H9 (cell line): ENCODE measurements around the gene POLR1C. TPM values are rescaled to one million over a fixed set of nuclear protein-coding genes. Genes with fewer than 3 reads are reported as not detected.

ENCODE experiments used
- DNase-seq: peaks from one replicate; pipeline ENCODE4 v3.0.0-alpha.2; 2017
- H2AFZ ChIP-seq: one replicate; pipeline ENCODE4 v1.6.1; 2013; ENCODE audit warnings: mild to moderate bottlenecking, low read length, control low read depth, moderate library complexity
- H2AK5ac ChIP-seq: 2 replicates; pipeline ENCODE4 v1.6.1; 2013; ENCODE audit warnings: low read length, control low read depth, mixed read lengths; ENCODE audit not compliant: insufficient read length
- H2BK120ac ChIP-seq: one replicate; pipeline ENCODE4 v1.6.1; 2013; ENCODE audit warnings: low read depth, mild to moderate bottlenecking, low read length, control low read depth, inconsistent platforms; ENCODE audit not compliant: poor library complexity, severe bottlenecking
- H2BK12ac ChIP-seq: 2 replicates; pipeline ENCODE4 v1.6.1; 2013; ENCODE audit warnings: low read length, control low read depth, mixed read lengths, low read depth; ENCODE audit not compliant: insufficient read length
- H2BK15ac ChIP-seq: 2 replicates; pipeline ENCODE4 v1.6.1; 2013; ENCODE audit warnings: low read depth, low read length, control low read depth
- H2BK20ac ChIP-seq: one replicate; pipeline ENCODE4 v1.6.1; 2013; ENCODE audit warnings: low read depth, mild to moderate bottlenecking, low read length, control low read depth, inconsistent platforms; ENCODE audit not compliant: poor library complexity, severe bottlenecking
- H2BK5ac ChIP-seq: 2 replicates; pipeline ENCODE4 v1.6.1; 2013; ENCODE audit warnings: low read length, control low read depth, mixed read lengths; ENCODE audit not compliant: insufficient read length
- H3K14ac ChIP-seq: 2 replicates; pipeline ENCODE4 v1.6.1; 2013; ENCODE audit warnings: low read length, control low read depth; ENCODE audit not compliant: insufficient read depth
- H3K18ac ChIP-seq: 2 replicates; pipeline ENCODE4 v1.6.1; 2013; ENCODE audit warnings: low read depth, mild to moderate bottlenecking, mixed read lengths, low read length, control low read depth; ENCODE audit not compliant: insufficient read length
- H3K23ac ChIP-seq: 2 replicates; pipeline ENCODE4 v1.6.1; 2013; ENCODE audit warnings: low read length, control low read depth, mixed read lengths, low read depth; ENCODE audit not compliant: insufficient read length
- H3K23me2 ChIP-seq: 2 replicates; pipeline ENCODE4 v1.6.1; 2013; ENCODE audit warnings: low read depth, mild to moderate bottlenecking, mixed read lengths, low read length, control low read depth; ENCODE audit not compliant: insufficient read length, poor library complexity, severe bottlenecking
- H3K27ac ChIP-seq: 2 replicates; pipeline ENCODE4 v1.5.1; 2013; ENCODE audit warnings: low read length, control low read depth, mixed read lengths, low read depth; ENCODE audit not compliant: insufficient read length
- H3K27me3 ChIP-seq: 2 replicates; pipeline ENCODE4 v1.6.1; 2013; ENCODE audit warnings: low read length, control low read depth, inconsistent platforms; ENCODE audit not compliant: insufficient read depth
- H3K4ac ChIP-seq: 2 replicates; pipeline ENCODE4 v1.6.1; 2013; ENCODE audit warnings: low read depth, mild to moderate bottlenecking, control low read depth, inconsistent platforms, low read length, moderate library complexity
- H3K4me1 ChIP-seq: 2 replicates; pipeline ENCODE4 v1.6.1; 2013; ENCODE audit warnings: low read length, control low read depth, inconsistent platforms; ENCODE audit not compliant: insufficient read depth
- H3K4me2 ChIP-seq: 2 replicates; pipeline ENCODE4 v1.6.1; 2013; ENCODE audit warnings: low read length, control low read depth, mixed read lengths; ENCODE audit not compliant: insufficient read length, insufficient read depth
- H3K56ac ChIP-seq: 2 replicates; pipeline ENCODE4 v1.6.1; 2013; ENCODE audit warnings: low read depth, mild to moderate bottlenecking, mixed read lengths, low read length, control low read depth; ENCODE audit not compliant: insufficient read length
- H3K79me1 ChIP-seq: 2 replicates; pipeline ENCODE4 v1.6.1; 2013; ENCODE audit warnings: low read depth, mild to moderate bottlenecking, moderate library complexity, low read length, control low read depth, inconsistent platforms; ENCODE audit not compliant: insufficient read depth, poor library complexity, severe bottlenecking
- H3K79me2 ChIP-seq: 2 replicates; pipeline ENCODE4 v1.6.1; 2013; ENCODE audit warnings: low read length, control low read depth, inconsistent platforms; ENCODE audit not compliant: insufficient read depth
- H3K9ac ChIP-seq: 2 replicates; pipeline ENCODE4 v1.6.1; 2013; ENCODE audit warnings: low read length, control low read depth, mixed read lengths; ENCODE audit not compliant: insufficient read length; ENCODE audit errors: extremely low read depth
- H3K9me3 ChIP-seq: one replicate; pipeline ENCODE4 v1.6.1; 2013; ENCODE audit warnings: low read depth, low read length, inconsistent platforms; ENCODE audit not compliant: control insufficient read depth
- H3T11ph ChIP-seq: one replicate; pipeline ENCODE4 v1.6.1; 2013; ENCODE audit warnings: mild to moderate bottlenecking, low read length, control low read depth, inconsistent platforms
- H4K20me1 ChIP-seq: one replicate; pipeline ENCODE4 v1.6.1; 2013; ENCODE audit not compliant: control insufficient read depth, insufficient read length, insufficient read depth
- H4K5ac ChIP-seq: 2 replicates; pipeline ENCODE4 v1.6.1; 2013; ENCODE audit warnings: low read depth, mild to moderate bottlenecking, mixed read lengths, low read length, control low read depth; ENCODE audit not compliant: insufficient read length
- H4K8ac ChIP-seq: replicated peaks from 2 replicates; pipeline ENCODE4 v1.6.1; 2013; ENCODE audit warnings: low read length, control low read depth, mixed read lengths, low read depth; ENCODE audit not compliant: insufficient read length
- H4K91ac ChIP-seq: 2 replicates; pipeline ENCODE4 v1.6.1; 2013; ENCODE audit warnings: low read depth, mild to moderate bottlenecking, moderate library complexity, mixed read lengths, low read length, control low read depth; ENCODE audit not compliant: insufficient read length
- H3K27ac Mint-ChIP-seq, 3 experiments: 2 replicates in 2 of 3; 3 replicates in 1 of 3; pipeline ENCODE4 v1.8.0; 2020 to 2021; ENCODE audit warnings: mixed read lengths in 3 of 3, mild to moderate bottlenecking in 1 of 3, moderate library complexity in 1 of 3
- H3K27me3 Mint-ChIP-seq: 2 replicates; pipeline ENCODE4 v1.8.0; 2021; ENCODE audit warnings: low read depth, mild to moderate bottlenecking, moderate library complexity, mixed read lengths
- H3K36me3 Mint-ChIP-seq, 3 experiments: 2 replicates in 2 of 3; 3 replicates in 1 of 3; pipeline ENCODE4 v1.8.0; 2020 to 2021; ENCODE audit warnings: low read depth in 3 of 3, mixed read lengths in 3 of 3; ENCODE audit not compliant: insufficient read depth in 1 of 3
- H3K4me1 Mint-ChIP-seq, 2 experiments: 2 replicates each; pipeline ENCODE4 v1.8.0; 2020; ENCODE audit warnings: mixed read lengths in 2 of 2
- H3K4me3 Mint-ChIP-seq, 2 experiments: 2 replicates in 1 of 2; 3 replicates in 1 of 2; pipeline ENCODE4 v1.8.0; 2020 to 2021; ENCODE audit warnings: mild to moderate bottlenecking in 2 of 2, mixed read lengths in 2 of 2, moderate library complexity in 1 of 2
- H3K9me3 Mint-ChIP-seq, 2 experiments: 2 replicates in 1 of 2; 3 replicates in 1 of 2; pipeline ENCODE4 v1.8.0; 2020; ENCODE audit warnings: mild to moderate bottlenecking in 2 of 2, mixed read lengths in 2 of 2, moderate library complexity in 1 of 2
- CTCF ChIP-seq: fragments of 200-600 bp; sonication (generic); conservative IDR thresholded peaks from 3 replicates; pipeline ENCODE4 v1.8.0; 2021; ENCODE audit warnings: antibody characterized with exemption, mild to moderate bottlenecking
- WGBS: extraction: QIAGEN DNeasy Blood & Tissue Kit; methylation state at CpG from one replicate; pipeline ENCODE4 v1.1.7; 2013; ENCODE audit warnings: missing lambda C conversion rate, low lambda C conversion rate, mixed read lengths; ENCODE audit not compliant: insufficient read length; ENCODE audit errors: extremely low coverage; 5-methylcytosine and 5-hydroxymethylcytosine counted together
- total RNA-seq: library from RNA; stranded (reverse); gene quantifications from 2 replicates; pipeline ENCODE4 v1.2.1, GENCODE V29; 2021

Gene POLR1C
- total RNA-seq, 1 experiment from 2014 or later: 75.8 TPM

DNA sequence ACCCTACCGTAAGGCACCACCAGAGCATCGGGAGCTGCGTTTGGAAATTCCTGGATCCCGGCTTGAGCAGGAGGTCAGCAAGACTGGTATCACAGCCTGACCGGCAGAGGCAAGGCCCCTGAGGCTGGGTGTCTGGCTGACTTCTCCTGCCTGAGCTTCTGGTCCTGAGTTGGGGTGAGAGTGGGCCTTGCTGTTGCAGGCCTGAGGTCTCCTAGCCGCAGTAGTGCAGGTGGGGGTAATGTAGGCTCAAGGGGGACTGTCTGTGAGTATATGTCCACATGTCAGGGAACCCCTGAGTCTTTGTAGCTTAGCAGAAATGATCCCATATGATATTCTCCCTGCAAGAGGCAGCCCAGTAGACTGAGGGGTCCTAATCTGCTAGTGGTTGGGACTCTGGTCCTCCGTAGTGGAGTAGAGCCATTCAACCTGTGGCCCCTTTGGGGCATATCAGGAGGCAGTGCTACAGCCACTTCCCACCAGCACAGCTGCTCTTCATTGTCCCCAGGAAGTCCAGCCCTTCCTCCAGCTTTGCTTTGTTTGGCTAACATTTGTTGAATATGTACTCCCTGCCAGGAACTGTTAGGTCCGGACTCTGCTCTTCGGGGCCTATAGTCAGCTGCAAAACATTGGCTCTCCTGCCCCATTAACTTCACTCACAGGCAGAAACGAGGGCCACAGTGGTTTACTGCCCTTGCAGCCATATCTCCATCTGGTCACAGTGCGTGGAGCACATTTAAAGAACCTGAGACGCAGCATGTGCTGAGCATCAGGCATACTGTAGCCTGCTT lies 17.7 kb upstream of the POLR1C start:
- no peak overlapping the region for H3K56ac ChIP-seq
- WGBS: no CpG with 5 or more reads among the region's 12 CpGs
- no peak overlapping the region for H3K4ac ChIP-seq
- H2AFZ ChIP-seq: no peak overlapping the region
- Mint-ChIP-seq H3K9me3 (no peaks in the 10 kb centered on the region), H3K27ac (no peak overlapping the region; a peak in 1 of 7 replicates), H3K4me1 (peaks cover 14 to 15% of the 10 kb centered on the region in 2 experiments), H3K4me3 (no peak overlapping the region), H3K36me3 (peaks cover 26 to 64% (median 60%) of the 10 kb centered on the region in 3 experiments), H3K27me3 (no peaks in the 10 kb centered on the region)
- H3T11ph ChIP-seq: no peak overlapping the region
- no peaks in the 10 kb centered on the region for H3K23me2 ChIP-seq
- H3K9me3 ChIP-seq: no peaks in the 10 kb centered on the region
- H2BK5ac ChIP-seq: no peak overlapping the region
- H2BK20ac ChIP-seq: no peak overlapping the region
- H3K27me3 ChIP-seq: no peaks in the 10 kb centered on the region
- H3K4me2 ChIP-seq: no peak overlapping the region
- H3K18ac ChIP-seq: no peak overlapping the region
- no peaks in the 10 kb centered on the region; the same call in 1 of the 2 replicates for H3K79me2 ChIP-seq
- H3K27ac ChIP-seq: no peak overlapping the region
- 0 out of 2 replicates have a peak, but pooled peaks cover 3% of the 10 kb centered on the region for H3K4me1 ChIP-seq
- H3K9ac ChIP-seq: no peak overlapping the region
- no peak overlapping the region for H4K5ac ChIP-seq
- no peak overlapping the region for H2AK5ac ChIP-seq
- no peaks in the 10 kb centered on the region for H3K79me1 ChIP-seq
- no peak overlapping the region for H3K23ac ChIP-seq
- no peak overlapping the region for H3K14ac ChIP-seq
- H4K8ac ChIP-seq: no peak overlapping the region
- no peak overlapping the region for H2BK12ac ChIP-seq
- TF ChIP-seq CTCF: no peak
- DNase-seq: no peak
- H2BK120ac ChIP-seq: no peak overlapping the region
- H4K20me1 ChIP-seq: peaks cover 2% of the 10 kb centered on the region
- no peak overlapping the region for H4K91ac ChIP-seq
- H2BK15ac ChIP-seq: no peak overlapping the region
